Body of pancreas (tissue), 4 donors: ENCODE data around the gene TEAD3.
"Not testable (repeated sequence)": the region's sequence is repeated elsewhere in the genome, so short reads cannot be mapped to it uniquely, and the experiment has no call there.

Source experiments
- POLR2A ChIP-seq, 3 donors: fragments of 450-650 bp; IDR thresholded peaks; one replicate each; pipeline ENCODE4 v1.6.1; 2016; ENCODE audit warnings: antibody characterized with exemption in 3 of 3, mild to moderate bottlenecking in 2 of 3
- TF ChIP-seq, protein P1 (sequence below), 7 experiments: fragments of 450-650 bp in 4 of 7; fragments of 200-600 bp in 3 of 7; sonication (generic) in 3 of 7; IDR thresholded peaks; one replicate each; pipeline ENCODE4 v1.5.1; 2016 to 2019; ENCODE audit warnings: antibody characterized with exemption in 7 of 7

DNA sequence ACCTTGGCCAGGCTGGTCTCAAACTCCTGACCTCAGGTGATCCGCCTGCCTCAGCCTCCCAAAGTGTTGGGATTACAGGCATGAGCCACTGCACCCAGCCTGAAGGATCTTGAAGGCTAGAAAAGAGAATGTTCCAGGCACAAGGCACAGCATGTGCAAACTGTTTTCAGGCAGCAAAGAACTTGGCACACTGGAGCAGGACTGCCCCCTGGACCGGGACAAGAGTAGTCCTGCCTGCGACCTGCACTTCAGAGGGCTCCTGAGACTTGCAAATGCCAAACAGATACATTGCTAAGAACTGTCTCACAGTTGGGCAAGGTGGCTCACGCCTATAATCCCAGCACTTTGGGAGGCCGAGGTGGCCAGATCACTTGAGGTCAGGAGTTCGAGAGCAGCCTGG, 19.1 kb upstream of the TEAD3 start:
- TF ChIP-seq, protein P1, sequence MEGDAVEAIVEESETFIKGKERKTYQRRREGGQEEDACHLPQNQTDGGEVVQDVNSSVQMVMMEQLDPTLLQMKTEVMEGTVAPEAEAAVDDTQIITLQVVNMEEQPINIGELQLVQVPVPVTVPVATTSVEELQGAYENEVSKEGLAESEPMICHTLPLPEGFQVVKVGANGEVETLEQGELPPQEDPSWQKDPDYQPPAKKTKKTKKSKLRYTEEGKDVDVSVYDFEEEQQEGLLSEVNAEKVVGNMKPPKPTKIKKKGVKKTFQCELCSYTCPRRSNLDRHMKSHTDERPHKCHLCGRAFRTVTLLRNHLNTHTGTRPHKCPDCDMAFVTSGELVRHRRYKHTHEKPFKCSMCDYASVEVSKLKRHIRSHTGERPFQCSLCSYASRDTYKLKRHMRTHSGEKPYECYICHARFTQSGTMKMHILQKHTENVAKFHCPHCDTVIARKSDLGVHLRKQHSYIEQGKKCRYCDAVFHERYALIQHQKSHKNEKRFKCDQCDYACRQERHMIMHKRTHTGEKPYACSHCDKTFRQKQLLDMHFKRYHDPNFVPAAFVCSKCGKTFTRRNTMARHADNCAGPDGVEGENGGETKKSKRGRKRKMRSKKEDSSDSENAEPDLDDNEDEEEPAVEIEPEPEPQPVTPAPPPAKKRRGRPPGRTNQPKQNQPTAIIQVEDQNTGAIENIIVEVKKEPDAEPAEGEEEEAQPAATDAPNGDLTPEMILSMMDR (IDR thresholded peaks at IDR 0.05), result not testable (repeated sequence)
- not testable (repeated sequence) for TF ChIP-seq POLR2A (IDR thresholded peaks at IDR 0.05)
